Neural cell (in vitro differentiated cells): Measurements from ENCODE around the gene TMSB10. TPM values are rescaled to one million over a fixed set of nuclear protein-coding genes. Genes with fewer than 3 reads are reported as not detected.

Experiments used
- H2AFZ ChIP-seq: fragments of 200-600, 300-800 bp; sonication (generic), shearing (Covaris generic); 2 replicates; pipeline ENCODE4 v1.6.0; 2014; ENCODE audit warnings: low read depth, mild to moderate bottlenecking, antibody characterized with exemption, low read length, moderate library complexity
- H3F3A ChIP-seq: fragments of 200-600 bp; shearing (Covaris generic); 2 replicates; pipeline ENCODE4 v1.6.1; 2016; ENCODE audit warnings: mild to moderate bottlenecking, moderate library complexity, mixed read lengths, antibody characterized with exemption, low read length; ENCODE audit not compliant: insufficient read depth, poor library complexity, severe bottlenecking
- H3K27ac ChIP-seq: fragments of 200-600, 300-800 bp; sonication (generic), shearing (Covaris generic); 2 replicates; pipeline ENCODE4 v1.5.1; 2014; ENCODE audit warnings: mild to moderate bottlenecking, low read length, moderate library complexity
- H3K27me3 ChIP-seq: fragments of 300-800, 200-600 bp; sonication (generic), shearing (Covaris generic); 2 replicates; pipeline ENCODE4 v1.6.0; 2014; ENCODE audit warnings: mild to moderate bottlenecking, low read depth, low read length, moderate library complexity; ENCODE audit not compliant: insufficient read depth
- H3K36me3 ChIP-seq: fragments of 300-800, 200-600 bp; sonication (generic), shearing (Covaris generic); 2 replicates; pipeline ENCODE4 v1.5.1; 2014; ENCODE audit warnings: mild to moderate bottlenecking, antibody characterized with exemption, low read length, moderate library complexity; ENCODE audit not compliant: insufficient read depth
- H3K4me2 ChIP-seq: fragments of 300-800, 200-600 bp; sonication (generic), shearing (Covaris generic); 2 replicates; pipeline ENCODE4 v1.6.0; 2014; ENCODE audit warnings: mild to moderate bottlenecking, low read length
- H3K4me3 ChIP-seq: fragments of 300-800, 200-600 bp; sonication (generic), shearing (Covaris generic); 2 replicates; pipeline ENCODE4 v1.5.1; 2014; ENCODE audit warnings: mild to moderate bottlenecking, low read length, moderate library complexity
- H3K79me2 ChIP-seq: fragments of 200-600 bp; shearing (Covaris generic); replicated peaks from 2 replicates; pipeline ENCODE4 v1.6.0; 2014; ENCODE audit warnings: mild to moderate bottlenecking, low read length, moderate library complexity; ENCODE audit not compliant: insufficient read depth
- H3K9ac ChIP-seq: fragments of 300-800, 200-600 bp; sonication (generic), shearing (Covaris generic); 2 replicates; pipeline ENCODE4 v1.6.1; 2016; ENCODE audit warnings: mild to moderate bottlenecking, low read length, mixed read lengths
- H3K9me2 ChIP-seq: fragments of 200-600 bp; shearing (Covaris generic); 2 replicates; pipeline ENCODE4 v1.6.1; 2016; ENCODE audit warnings: mild to moderate bottlenecking, low read length, mixed read lengths; ENCODE audit not compliant: insufficient read depth
- H3K9me3 ChIP-seq: fragments of 200-600, 300-800 bp; sonication (generic), shearing (Covaris generic); 2 replicates; pipeline ENCODE4 v1.6.1; 2016; ENCODE audit warnings: mild to moderate bottlenecking, mixed run types, low read length, moderate library complexity, mixed read lengths
- H4K20me1 ChIP-seq: fragments of 200-600 bp; shearing (Covaris generic); 2 replicates; pipeline ENCODE4 v1.6.1; 2016; ENCODE audit warnings: mild to moderate bottlenecking, mixed run types; ENCODE audit not compliant: insufficient read depth
- EP300 ChIP-seq: fragments of 450-650 bp; conservative IDR thresholded peaks from 2 replicates; pipeline ENCODE4 v1.6.1; 2014; ENCODE audit warnings: antibody characterized with exemption, mild to moderate bottlenecking, moderate library complexity; ENCODE audit not compliant: poor library complexity, severe bottlenecking
- EZH2 ChIP-seq: fragments of 200-600, 300-800 bp; shearing (Covaris generic), sonication (generic); IDR thresholded peaks from 2 replicates; pipeline ENCODE4 v1.6.1; 2014; ENCODE audit warnings: antibody characterized with exemption, low read length, borderline replicate concordance, mild to moderate bottlenecking; ENCODE audit not compliant: insufficient read depth, poor library complexity, severe bottlenecking
- MXI1 ChIP-seq: fragments of 450-650 bp; conservative IDR thresholded peaks from 2 replicates; pipeline ENCODE4 v1.6.1; 2014; ENCODE audit warnings: antibody characterized with exemption, mild to moderate bottlenecking; ENCODE audit not compliant: poor library complexity, severe bottlenecking
- POLR2AphosphoS5 ChIP-seq: IDR thresholded peaks from 2 replicates; pipeline ENCODE4 v1.6.1; 2012
- RAD21 ChIP-seq: fragments of 450-650 bp; conservative IDR thresholded peaks from 2 replicates; pipeline ENCODE4 v1.6.1; 2014; ENCODE audit warnings: antibody characterized with exemption, mild to moderate bottlenecking, moderate library complexity
- REST ChIP-seq: IDR thresholded peaks from 2 replicates; pipeline ENCODE4 v1.6.1; 2012; ENCODE audit warnings: borderline replicate concordance
- SMC3 ChIP-seq: fragments of 450-650 bp; conservative IDR thresholded peaks from 2 replicates; pipeline ENCODE4 v1.6.1; 2014; ENCODE audit warnings: antibody characterized with exemption, mild to moderate bottlenecking, moderate library complexity; ENCODE audit not compliant: poor library complexity
- TAF1 ChIP-seq: IDR thresholded peaks from 2 replicates; pipeline ENCODE4 v1.6.1; 2012; ENCODE audit warnings: low read depth
- polyA plus RNA-seq: library from polyadenylated mRNA; depleted of rRNA; stranded (reverse); fragments of >200 nt; gene quantifications from 2 replicates; pipeline ENCODE4 v1.2.3, GENCODE V29; 2014
- TF ChIP-seq, protein P1 (sequence below): fragments of 450-650 bp; IDR thresholded peaks from 2 replicates; pipeline ENCODE4 v1.5.1; 2014; ENCODE audit warnings: antibody characterized with exemption, mild to moderate bottlenecking, moderate library complexity; ENCODE audit not compliant: poor library complexity, severe bottlenecking

Gene TMSB10
- polyA plus RNA-seq, 1 donor from 2014 or later, result 15,324 TPM

DNA sequence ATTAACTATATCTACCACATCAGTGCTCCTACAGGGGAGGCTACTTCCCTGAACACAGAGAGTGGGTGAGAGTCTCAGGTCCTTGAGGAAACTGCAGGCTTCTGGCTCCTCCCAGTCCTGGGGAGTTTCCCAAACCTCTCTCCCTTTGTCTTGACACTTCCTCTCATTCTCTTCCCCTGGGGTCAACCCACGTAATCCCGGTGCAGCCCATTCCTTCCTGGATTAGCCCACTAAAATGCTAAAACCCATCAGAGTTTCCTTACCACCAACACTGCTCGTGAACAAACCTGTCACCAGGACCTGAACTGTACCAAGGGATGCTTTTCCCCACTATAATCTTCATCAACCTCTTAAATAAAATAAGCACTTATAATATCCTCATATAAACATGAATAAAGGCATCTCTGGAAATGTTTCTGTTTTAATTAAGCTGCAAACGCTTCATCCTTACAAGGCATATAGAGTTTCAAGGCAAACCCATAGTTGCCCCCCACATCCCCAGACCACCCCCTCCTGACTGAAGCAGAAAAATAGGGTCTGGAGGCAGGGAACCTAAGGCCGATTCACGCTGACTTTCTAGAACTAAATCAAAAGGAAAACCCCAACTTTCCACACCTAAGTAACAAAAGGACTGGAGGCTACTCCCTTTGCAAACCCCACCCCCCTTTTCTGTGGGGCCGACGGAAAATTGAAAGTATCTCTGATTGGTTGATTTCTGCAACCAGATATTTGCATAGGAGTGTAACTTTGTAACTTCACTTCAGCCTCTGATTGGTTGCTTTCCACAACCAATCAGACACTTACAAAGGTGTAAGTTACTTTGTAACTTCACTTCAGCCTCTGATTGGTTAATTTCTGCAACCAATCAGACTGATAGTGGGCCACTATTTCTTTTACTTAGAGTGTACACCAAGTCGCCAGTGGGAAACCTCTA is 19.0 kb downstream of the TMSB10 start:
- Histone ChIP-seq H3K4me2 (no peak overlapping the region), H3K27ac (no peak overlapping the region), H3K36me3 (no peaks in the 10 kb centered on the region), H2AFZ (no peak overlapping the region), H3K9ac (no peak overlapping the region), H3K9me3 (no peaks in the 10 kb centered on the region), H3K27me3 (no peaks in the 10 kb centered on the region), H3K4me3 (no peak overlapping the region), H3K9me2 (no peaks in the 10 kb centered on the region), H4K20me1 (no peaks in the 10 kb centered on the region), H3F3A (no peaks in the 10 kb centered on the region), H3K79me2 (no peaks in the 10 kb centered on the region)
- TF ChIP-seq SMC3, result no peak
- no peak for TF ChIP-seq EZH2
- TF ChIP-seq MXI1, result no peak
- TF ChIP-seq POLR2AphosphoS5, result no peak
- TF ChIP-seq REST, result no peak
- TF ChIP-seq, protein P1, sequence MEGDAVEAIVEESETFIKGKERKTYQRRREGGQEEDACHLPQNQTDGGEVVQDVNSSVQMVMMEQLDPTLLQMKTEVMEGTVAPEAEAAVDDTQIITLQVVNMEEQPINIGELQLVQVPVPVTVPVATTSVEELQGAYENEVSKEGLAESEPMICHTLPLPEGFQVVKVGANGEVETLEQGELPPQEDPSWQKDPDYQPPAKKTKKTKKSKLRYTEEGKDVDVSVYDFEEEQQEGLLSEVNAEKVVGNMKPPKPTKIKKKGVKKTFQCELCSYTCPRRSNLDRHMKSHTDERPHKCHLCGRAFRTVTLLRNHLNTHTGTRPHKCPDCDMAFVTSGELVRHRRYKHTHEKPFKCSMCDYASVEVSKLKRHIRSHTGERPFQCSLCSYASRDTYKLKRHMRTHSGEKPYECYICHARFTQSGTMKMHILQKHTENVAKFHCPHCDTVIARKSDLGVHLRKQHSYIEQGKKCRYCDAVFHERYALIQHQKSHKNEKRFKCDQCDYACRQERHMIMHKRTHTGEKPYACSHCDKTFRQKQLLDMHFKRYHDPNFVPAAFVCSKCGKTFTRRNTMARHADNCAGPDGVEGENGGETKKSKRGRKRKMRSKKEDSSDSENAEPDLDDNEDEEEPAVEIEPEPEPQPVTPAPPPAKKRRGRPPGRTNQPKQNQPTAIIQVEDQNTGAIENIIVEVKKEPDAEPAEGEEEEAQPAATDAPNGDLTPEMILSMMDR, result no peak
- TF ChIP-seq RAD21, result no peak
- no peak for TF ChIP-seq EP300
- TF ChIP-seq TAF1, result no peak

DNA sequence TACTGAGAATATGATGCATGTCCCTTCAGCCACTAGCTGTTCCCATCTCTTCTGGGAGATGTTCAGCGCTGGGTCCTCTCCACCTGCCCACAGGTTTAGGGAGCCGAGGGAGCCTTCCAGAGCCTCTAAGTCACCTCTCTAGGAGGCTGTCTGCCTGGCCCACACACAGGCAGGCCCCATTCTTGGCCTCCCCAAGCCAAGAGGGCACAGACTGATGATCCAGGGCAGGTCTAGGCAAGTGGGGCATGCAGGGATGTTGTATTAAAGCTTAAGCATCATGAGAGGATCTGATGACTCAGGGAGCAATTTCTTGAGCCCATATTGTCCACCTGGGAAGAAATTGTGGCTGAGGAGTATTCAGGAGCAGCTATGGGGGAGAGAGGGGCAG is 19.9 kb downstream of the TMSB10 start:
- no peaks in the 10 kb centered on the region for H4K20me1 ChIP-seq
- no peaks in the 10 kb centered on the region for H3K79me2 ChIP-seq
- H2AFZ ChIP-seq, result no peak overlapping the region
- H3K27me3 ChIP-seq, result no peaks in the 10 kb centered on the region
- no peak overlapping the region for H3K4me2 ChIP-seq
- no peak overlapping the region for H3K27ac ChIP-seq
- H3K4me3 ChIP-seq, result no peak overlapping the region
- H3K36me3 ChIP-seq, result no peaks in the 10 kb centered on the region
- H3K9me3 ChIP-seq, result no peaks in the 10 kb centered on the region
- no peak overlapping the region for H3K9ac ChIP-seq
- no peaks in the 10 kb centered on the region for H3K9me2 ChIP-seq
- no peak for TF ChIP-seq TAF1
- TF ChIP-seq, protein P1, result no peak
- no peak for TF ChIP-seq SMC3
- TF ChIP-seq RAD21, result no peak
- no peak for TF ChIP-seq EZH2
- TF ChIP-seq REST, result no peak
- TF ChIP-seq POLR2AphosphoS5, result no peak
- no peaks in the 10 kb centered on the region for H3F3A ChIP-seq
